AG10803 (cell line): ENCODE data around the gene DLAT.
"Not testable (repeated sequence)": the region's sequence is repeated elsewhere in the genome, so short reads cannot be mapped to it uniquely, and the experiment has no call there.

ENCODE experiments used
- DNase-seq: peaks from one replicate; pipeline ENCODE4 v3.0.0; 2010; ENCODE audit warnings: low read depth
- H3K4me3 ChIP-seq: 2 replicates; pipeline ENCODE4 v1.5.1; 2011; ENCODE audit warnings: mild to moderate bottlenecking, low read length, control low read depth
- TF ChIP-seq, protein P1 (sequence below): conservative IDR thresholded peaks from 2 replicates; pipeline ENCODE4 v1.5.1; 2011; ENCODE audit warnings: mild to moderate bottlenecking, low read length, control low read depth, inconsistent platforms

Gene DLAT

DNA sequence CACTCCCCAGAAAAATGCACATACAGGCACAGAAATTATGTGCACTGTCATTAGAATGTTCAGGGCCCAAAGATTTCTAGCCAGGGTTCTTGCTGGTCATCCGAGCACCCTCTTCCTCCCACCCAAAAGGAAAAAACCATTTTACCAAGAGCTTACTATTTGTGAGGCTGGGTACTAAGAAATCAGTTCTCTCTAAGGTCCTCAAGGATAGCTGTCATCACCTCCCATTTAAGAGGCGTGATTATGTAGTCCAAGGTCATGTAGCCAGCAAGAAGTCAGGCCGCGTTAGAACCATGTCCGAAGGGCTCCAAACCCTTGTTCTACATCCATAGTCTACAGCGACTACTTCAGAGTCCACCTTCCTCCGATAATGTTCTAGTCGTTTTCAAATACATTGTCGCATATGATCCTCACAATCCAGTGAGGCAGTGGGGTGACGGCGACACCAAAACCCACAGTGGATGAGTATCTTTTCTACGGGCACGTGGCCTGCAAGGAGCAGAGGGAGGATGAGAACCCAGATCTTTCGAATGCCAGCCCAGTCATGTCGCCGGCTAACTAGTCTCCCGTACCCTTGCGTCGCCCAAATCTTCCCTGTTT is 60.7 kb downstream of the DLAT start:
- peak overlapping the region; percentile 99 for H3K4me3 ChIP-seq
- DNase-seq, result peak; percentile 18
- TF ChIP-seq, protein P1, sequence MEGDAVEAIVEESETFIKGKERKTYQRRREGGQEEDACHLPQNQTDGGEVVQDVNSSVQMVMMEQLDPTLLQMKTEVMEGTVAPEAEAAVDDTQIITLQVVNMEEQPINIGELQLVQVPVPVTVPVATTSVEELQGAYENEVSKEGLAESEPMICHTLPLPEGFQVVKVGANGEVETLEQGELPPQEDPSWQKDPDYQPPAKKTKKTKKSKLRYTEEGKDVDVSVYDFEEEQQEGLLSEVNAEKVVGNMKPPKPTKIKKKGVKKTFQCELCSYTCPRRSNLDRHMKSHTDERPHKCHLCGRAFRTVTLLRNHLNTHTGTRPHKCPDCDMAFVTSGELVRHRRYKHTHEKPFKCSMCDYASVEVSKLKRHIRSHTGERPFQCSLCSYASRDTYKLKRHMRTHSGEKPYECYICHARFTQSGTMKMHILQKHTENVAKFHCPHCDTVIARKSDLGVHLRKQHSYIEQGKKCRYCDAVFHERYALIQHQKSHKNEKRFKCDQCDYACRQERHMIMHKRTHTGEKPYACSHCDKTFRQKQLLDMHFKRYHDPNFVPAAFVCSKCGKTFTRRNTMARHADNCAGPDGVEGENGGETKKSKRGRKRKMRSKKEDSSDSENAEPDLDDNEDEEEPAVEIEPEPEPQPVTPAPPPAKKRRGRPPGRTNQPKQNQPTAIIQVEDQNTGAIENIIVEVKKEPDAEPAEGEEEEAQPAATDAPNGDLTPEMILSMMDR, result no peak

- H3K4me3 ChIP-seq, result peak within 1 kb of the TSS; percentile 99
- TF ChIP-seq, protein P1, result peak; percentile 50
- DNase-seq, result peak; percentile 96
Observed at GRCh38 chr11:112086422-112087191, 61.4 kb downstream of the DLAT start, which contains the start of the genes SDHD and TIMM8B. SDHD (plus strand) TSS chr11:112086873; CDS start chr11:112086908, 35 bp downstream. TIMM8B (minus strand) TSS chr11:112086756; CDS start chr11:112086723, 33 bp downstream.

DNA sequence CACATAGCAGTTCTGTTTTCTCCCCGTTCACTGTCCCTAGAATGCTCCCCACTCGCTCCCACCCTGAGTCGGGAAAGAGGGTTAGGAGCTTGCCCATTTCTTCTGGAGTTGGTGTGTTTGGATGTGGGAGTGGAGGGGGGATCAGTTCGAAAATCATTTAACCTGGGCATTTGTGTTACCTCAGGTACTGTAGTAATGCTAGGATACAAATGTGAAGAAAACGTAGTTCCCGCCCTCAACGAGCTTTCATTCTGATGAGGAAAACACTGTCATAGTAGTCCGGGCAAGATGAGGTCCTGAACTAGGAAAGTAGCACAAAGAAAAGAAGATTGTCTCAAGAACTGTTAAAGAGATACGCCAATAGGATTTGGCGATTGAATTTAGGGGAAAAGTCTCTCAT is 62.0 kb downstream of the DLAT start:
- TF ChIP-seq, protein P1, result no peak
- no peak for DNase-seq
- peak overlapping the region; percentile 99 for H3K4me3 ChIP-seq

DNA sequence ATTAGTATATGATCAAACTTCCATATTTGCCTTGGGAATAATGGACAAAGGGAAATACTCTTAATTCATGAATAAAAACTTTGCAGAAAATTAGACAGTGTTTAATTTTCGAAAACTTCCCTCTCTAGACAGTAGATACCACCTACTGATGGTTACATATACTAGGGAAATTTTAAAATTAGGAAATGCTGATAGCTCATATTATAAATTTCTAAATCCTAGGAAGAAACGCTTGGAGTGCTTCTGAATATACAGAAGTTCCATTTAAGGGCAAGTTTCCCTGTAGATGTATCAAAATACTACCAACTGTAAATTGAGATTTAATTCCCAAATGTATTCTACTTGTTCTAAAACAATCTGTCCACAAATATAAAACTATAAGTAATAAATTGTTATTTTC is 70.1 kb downstream of the DLAT start:
- DNase-seq, H3K4me3 ChIP-seq: not testable (repeated sequence)

GRCh38 chr11:112096194-112096593 is 71.0 kb downstream of the DLAT start:
- H3K4me3 ChIP-seq, result no peak overlapping the region
- TF ChIP-seq, protein P1, result no peak

DNA sequence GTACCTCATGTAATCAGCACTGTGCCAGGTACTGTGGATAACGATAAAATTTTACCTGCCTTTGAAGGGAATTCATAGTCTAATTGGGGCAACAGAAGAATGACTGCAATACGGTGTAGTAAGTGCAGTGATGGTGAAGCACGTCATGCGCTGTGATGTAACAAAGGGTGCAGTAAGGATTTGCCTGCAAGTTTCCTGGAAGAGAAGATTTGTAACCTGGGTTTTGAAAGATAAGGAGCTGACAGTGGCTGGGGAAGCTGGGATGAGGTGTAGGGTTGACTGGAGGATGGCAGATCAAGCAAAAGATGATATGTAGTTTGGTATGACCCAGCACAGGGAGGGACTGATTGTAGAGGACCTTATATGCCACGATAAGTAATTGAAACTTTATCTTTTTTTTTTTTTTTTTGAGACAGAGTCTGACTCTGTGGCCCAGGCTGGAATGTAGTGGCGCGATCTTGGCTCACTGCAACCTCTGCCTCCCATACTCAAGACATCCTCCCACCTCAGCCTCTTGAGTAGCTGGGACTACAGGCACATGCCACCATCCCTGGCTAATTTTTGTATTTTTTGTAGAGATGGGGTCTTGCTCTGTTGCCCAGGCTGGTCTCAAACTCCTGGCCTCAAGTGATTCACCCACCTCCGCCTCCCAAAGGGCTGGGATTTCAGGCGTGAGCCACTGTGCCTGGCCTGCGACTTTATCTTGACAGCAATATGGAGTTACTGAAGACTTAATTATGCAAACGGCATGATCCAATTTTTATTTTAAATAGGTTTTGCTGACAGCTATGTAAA is 72.7 kb downstream of the DLAT start:
- no peak overlapping the region for H3K4me3 ChIP-seq
- DNase-seq, result no peak
- TF ChIP-seq, protein P1, result no peak

More at GRCh38 chr11:112096194-112096593, 71.0 kb downstream of the DLAT start:
- no peak for DNase-seq

DNA sequence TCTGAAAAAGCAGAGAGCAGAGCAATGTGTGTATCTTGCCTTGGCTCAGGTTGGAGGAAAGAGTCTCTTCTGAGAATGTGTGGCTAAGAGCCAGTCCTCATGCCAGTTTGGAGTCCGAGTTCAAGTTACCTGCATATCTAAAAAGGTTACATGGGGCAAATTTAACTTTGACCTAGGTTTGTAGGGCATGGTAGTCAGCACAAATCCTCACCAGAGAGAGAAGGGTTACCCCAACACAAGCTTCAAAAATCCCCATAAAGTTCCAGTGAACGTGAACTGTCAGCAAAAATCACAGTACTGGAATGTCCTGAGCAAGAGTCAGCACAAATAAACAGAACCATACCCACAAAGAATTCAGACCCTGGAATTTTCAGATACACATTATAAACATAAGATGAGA is 75.3 kb downstream of the DLAT start:
- no peak for DNase-seq
- TF ChIP-seq, protein P1, result no peak

More for the DNA sequence above, 75.3 kb downstream of the DLAT start:
- H3K4me3 ChIP-seq, result no peak overlapping the region
